ENCODE measurements around the gene B4GALNT1. TPM values are rescaled to one million over a fixed set of nuclear protein-coding genes. Genes with fewer than 3 reads are reported as not detected.
A peak's percentile ranks its signal among the peaks of the same experiment; 100 is the strongest.

Gene B4GALNT1
- total RNA-seq, 1 experiment from 2014 or later, result 31.3 TPM

DNA sequence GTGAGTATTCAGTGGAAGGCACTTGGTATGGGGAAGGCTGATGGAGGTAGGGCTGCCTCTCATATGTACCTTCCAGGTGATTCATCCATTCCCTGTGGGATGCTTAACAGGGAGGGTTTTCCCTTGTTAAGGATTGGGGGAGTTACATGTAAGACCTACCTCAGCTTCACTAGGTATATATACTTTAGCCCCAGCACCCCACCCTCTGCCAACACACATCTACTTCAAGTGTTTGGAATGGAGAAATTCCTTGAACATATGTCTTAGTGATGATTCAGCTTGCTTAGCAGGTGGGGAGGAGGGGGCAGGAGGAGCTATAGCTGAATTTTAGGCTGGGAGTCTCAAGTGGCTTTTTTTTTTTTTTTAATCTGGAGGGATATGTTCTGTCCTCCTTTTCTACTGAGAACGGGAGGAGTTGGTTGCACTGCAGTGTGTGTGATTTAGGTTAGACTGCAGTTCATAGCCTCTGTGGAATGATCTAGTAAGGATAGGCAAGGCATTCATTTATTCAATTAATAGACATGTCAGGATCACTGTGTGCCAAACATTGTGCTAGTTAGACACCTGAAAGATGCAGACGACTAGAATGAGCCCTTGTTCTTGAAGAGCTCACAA lies 40.3 kb downstream of the B4GALNT1 start:
- no peak overlapping the region for H2AFZ ChIP-seq (ENCODE audit: low read depth, low read length, poor library complexity, severe bottlenecking)
- ChIA-PET CTCF (interaction anchor here (3.4 kb wide), 1 partner anchor 10 kb away, joined by 18 read pairs; no protein-coding TSS in a partner anchor), POLR2A (no interaction called here), RAD21 (ENCODE audit: low non-redundant PET in 1 of 2, low total read pairs in 2 of 2, uncharacterized antibody in 2 of 2, unreplicated experiment in 2 of 2) (no interaction called here)
- DNase-seq (ENCODE audit: low read depth, low spot score) (no peak), ATAC-seq (no peak)
- H3K27me3 ChIP-seq (ENCODE audit: insufficient read depth, low read length), result no peaks in the 10 kb centered on the region
- H3K4me1 ChIP-seq (ENCODE audit: control insufficient read depth in 1 of 2, insufficient read depth in 2 of 2, low read length in 2 of 2), result peaks cover 6 to 18% of the 10 kb centered on the region in 2 experiments; a peak in 3 of 4 replicates
- peaks cover 3 to 23% of the 10 kb centered on the region in 2 experiments; a peak in 2 of 4 replicates for H3K36me3 ChIP-seq (ENCODE audit: control insufficient read depth in 1 of 2, insufficient read depth in 2 of 2, low read length in 2 of 2)
- BruUV-seq (replicated peaks), result no TSS peak
- H4K20me1 ChIP-seq (ENCODE audit: insufficient read depth), result no peaks in the 10 kb centered on the region
- peak overlapping the region; percentile 77 for H3K4me2 ChIP-seq (ENCODE audit: low read length)
- no peaks in the 10 kb centered on the region for H3K9me3 ChIP-seq (ENCODE audit: control insufficient read depth in 1 of 2, insufficient read depth in 1 of 2, low read depth in 1 of 2, low read length in 2 of 2)
- no peak for TF ChIP-seq CEBPB (IDR thresholded peaks at IDR 0.05; ENCODE audit: low read depth)
- no peak for TF ChIP-seq POLR2AphosphoS5 (IDR thresholded peaks at IDR 0.05; ENCODE audit: low read depth, low read length)
- TF ChIP-seq FOSL1 (IDR thresholded peaks at IDR 0.05; ENCODE audit: low read depth), result no peak
- TF ChIP-seq CBX3 (IDR thresholded peaks at IDR 0.05; ENCODE audit: low read depth), result no peak
- no peak for TF ChIP-seq SIN3A (IDR thresholded peaks at IDR 0.05; ENCODE audit: low read depth)
- TF ChIP-seq, protein P1, sequence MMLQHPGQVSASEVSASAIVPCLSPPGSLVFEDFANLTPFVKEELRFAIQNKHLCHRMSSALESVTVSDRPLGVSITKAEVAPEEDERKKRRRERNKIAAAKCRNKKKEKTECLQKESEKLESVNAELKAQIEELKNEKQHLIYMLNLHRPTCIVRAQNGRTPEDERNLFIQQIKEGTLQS (IDR thresholded peaks at IDR 0.05), result no peak
- TF ChIP-seq TCF7L2 (IDR thresholded peaks at IDR 0.05; ENCODE audit: borderline replicate concordance, extremely low read depth, insufficient read depth, insufficient read length), result no peak
- H3K9me2 ChIP-seq (ENCODE audit: insufficient read depth), result no peaks in the 10 kb centered on the region
- no peak overlapping the region for H3K27ac ChIP-seq (ENCODE audit: low read depth, low read length)
- intact Hi-C loops (cut with micrococcal nuclease), result no loop called here
- no peak overlapping the region for H3K4me3 ChIP-seq (replicated peaks in 1 of 2; ENCODE audit: low read depth in 1 of 2, low read length in 2 of 2)
- H3K9ac ChIP-seq (ENCODE audit: low read length), result no peak overlapping the region
- peaks cover 14% of the 10 kb centered on the region for H3K79me2 ChIP-seq (ENCODE audit: insufficient read depth, low read length)

GRCh38 chr12:57591782-57592325 lies 41.1 kb downstream of the B4GALNT1 start:
- H3K9ac ChIP-seq (ENCODE audit: low read length), result peak overlapping the region; percentile 81
- BruUV-seq (replicated peaks), result TSS peak; percentile 45
- no peaks in the 10 kb centered on the region for H3K27me3 ChIP-seq (ENCODE audit: insufficient read depth, low read length)
- no peaks in the 10 kb centered on the region for H4K20me1 ChIP-seq (ENCODE audit: insufficient read depth)
- ChIA-PET POLR2A (no interaction called here), RAD21 (ENCODE audit: low non-redundant PET in 1 of 2, low total read pairs in 2 of 2, uncharacterized antibody in 2 of 2, unreplicated experiment in 2 of 2) (no interaction called here), CTCF (interaction anchor here (3.4 kb wide), 1 partner anchor 9 kb away, joined by 18 read pairs; no protein-coding TSS in a partner anchor)
- peak overlapping the region; percentile 77 for H3K4me2 ChIP-seq (ENCODE audit: low read length)
- peaks cover 6 to 18% of the 10 kb centered on the region in 2 experiments; a peak in 3 of 4 replicates for H3K4me1 ChIP-seq (ENCODE audit: control insufficient read depth in 1 of 2, insufficient read depth in 2 of 2, low read length in 2 of 2)
- no peaks in the 10 kb centered on the region for H3K9me2 ChIP-seq (ENCODE audit: insufficient read depth)
- intact Hi-C loops (cut with micrococcal nuclease), result loop anchor here (2.0 kb wide), 1 partner anchor 41 kb away; the partner anchor contains the start of gene B4GALNT1
- no peak overlapping the region for H2AFZ ChIP-seq (ENCODE audit: low read depth, low read length, poor library complexity, severe bottlenecking)
- H3K9me3 ChIP-seq (ENCODE audit: control insufficient read depth in 1 of 2, insufficient read depth in 1 of 2, low read depth in 1 of 2, low read length in 2 of 2), result no peaks in the 10 kb centered on the region
- H3K79me2 ChIP-seq (ENCODE audit: insufficient read depth, low read length), result peaks cover 14% of the 10 kb centered on the region
- TF ChIP-seq SP1 (IDR thresholded peaks at IDR 0.05; ENCODE audit: low read depth), result no peak
- no peak for TF ChIP-seq TCF7L2 (IDR thresholded peaks at IDR 0.05; ENCODE audit: borderline replicate concordance, extremely low read depth, insufficient read depth, insufficient read length)
- no peak for TF ChIP-seq MAX (IDR thresholded peaks at IDR 0.05)
- TF ChIP-seq POLR2A (IDR thresholded peaks at IDR 0.05; ENCODE audit: borderline replicate concordance, extremely low read depth, insufficient read depth, insufficient read length), result no peak
- TF ChIP-seq CEBPB (IDR thresholded peaks at IDR 0.05; ENCODE audit: low read depth), result no peak
- TF ChIP-seq EZH2 (IDR thresholded peaks at IDR 0.05), result no peak
- no peak for TF ChIP-seq EZH2phosphoT487 (IDR thresholded peaks at IDR 0.05; ENCODE audit: borderline replicate concordance)
- TF ChIP-seq ZNF274 (IDR thresholded peaks at IDR 0.05; ENCODE audit: low read depth, low read length), result no peak
- ATAC-seq (no peak), DNase-seq (ENCODE audit: low read depth, low spot score) (no peak)
- H3K27ac ChIP-seq (ENCODE audit: low read depth, low read length), result no peak overlapping the region
- H3K36me3 ChIP-seq (ENCODE audit: control insufficient read depth in 1 of 2, insufficient read depth in 2 of 2, low read length in 2 of 2), result peaks cover 3 to 16% of the 10 kb centered on the region in 2 experiments; a peak in 2 of 4 replicates
- H3K4me3 ChIP-seq (replicated peaks in 1 of 2; ENCODE audit: low read depth in 1 of 2, low read length in 2 of 2), result peak overlapping the region; percentile 94 to 95

Measured in HCT116 (cell line).